ENCODE measurements around the gene LRRC70. TPM values are rescaled to one million over a fixed set of nuclear protein-coding genes. Genes with fewer than 3 reads are reported as not detected.

Gene LRRC70
- total and polyA plus RNA-seq, 10 donors, result 3.9 to 15.4 (median 10.1) TPM

GRCh38 chr5:62596691-62597090 is 18.1 kb downstream of the LRRC70 start:
- DNase-seq, result no peak
- Histone ChIP-seq H3K27ac (no peak overlapping the region), H3K27me3 (replicated peaks in 1 of 7) (no peaks in the 10 kb centered on the region), H3K4me1 (no peaks in the 10 kb centered on the region), H3K36me3 (peaks cover 0 to 37% (median 11%) of the 10 kb centered on the region in 6 donors), H3K9me3 (peaks cover 0 to 11% (median 0%) of the 10 kb centered on the region in 8 donors), H3K4me3 (no peak overlapping the region)
- intact Hi-C loops (cut with DNase I; ENCODE audit: low total_unique reads), result no loop called here
- no peak for TF ChIP-seq POLR2AphosphoS5 (IDR thresholded peaks at IDR 0.05)
- TF ChIP-seq POLR2A (IDR thresholded peaks at IDR 0.05), result no peak
- no peak for TF ChIP-seq CTCF (IDR thresholded peaks at IDR 0.05 in 8 of 11, conservative IDR thresholded peaks at IDR 0.05 in 3 of 11)
- 95 to 100% (median 98%) methylated on average over 1 of the region's 1 CpG for WGBS, 5 donors

- no peak overlapping the region for H3K4me3 ChIP-seq
- no peaks in the 10 kb centered on the region for H3K4me1 ChIP-seq
- no peak overlapping the region for H3K27ac ChIP-seq
- peaks cover 0 to 5% (median 0%) of the 10 kb centered on the region in 8 donors for H3K9me3 ChIP-seq
- 67 to 88% (median 82%) methylated on average over 2 of the region's 2 CpGs for WGBS, 5 donors
- no peak for DNase-seq
- intact Hi-C loops (cut with DNase I; ENCODE audit: low total_unique reads), result no loop called here
- TF ChIP-seq CTCF (IDR thresholded peaks at IDR 0.05 in 8 of 11, conservative IDR thresholded peaks at IDR 0.05 in 3 of 11) (no peak), POLR2AphosphoS5 (IDR thresholded peaks at IDR 0.05) (no peak), POLR2A (IDR thresholded peaks at IDR 0.05) (no peak)
- H3K27me3 ChIP-seq (replicated peaks in 1 of 7), result no peaks in the 10 kb centered on the region
- H3K36me3 ChIP-seq, result peaks cover 0 to 33% (median 6%) of the 10 kb centered on the region in 6 donors
Observed at GRCh38 chr5:62597314-62597713, 18.7 kb downstream of the LRRC70 start.

- TF ChIP-seq CTCF (IDR thresholded peaks at IDR 0.05 in 8 of 11, conservative IDR thresholded peaks at IDR 0.05 in 3 of 11), result no peak
- TF ChIP-seq POLR2AphosphoS5 (IDR thresholded peaks at IDR 0.05), result no peak
- TF ChIP-seq POLR2A (IDR thresholded peaks at IDR 0.05), result no peak
- Histone ChIP-seq H3K27ac (no peak overlapping the region), H3K4me3 (no peak overlapping the region), H3K4me1 (no peaks in the 10 kb centered on the region), H3K9me3 (no peaks in the 10 kb centered on the region), H3K27me3 (replicated peaks in 1 of 7) (no peaks in the 10 kb centered on the region), H3K36me3 (peaks cover 0 to 24% (median 4%) of the 10 kb centered on the region in 6 donors)
- DNase-seq, result no peak
- intact Hi-C loops (cut with DNase I; ENCODE audit: low total_unique reads), result no loop called here
- 77 to 85% (median 83%) methylated on average over 3 of the region's 3 CpGs for WGBS, 5 donors
Observed at GRCh38 chr5:62600560-62601252, 22.1 kb downstream of the LRRC70 start.

- 96 to 100% (median 98%) methylated on average over 5 of the region's 5 CpGs for whole genome bisulfite sequencing, 5 donors
- TF ChIP-seq POLR2AphosphoS5 (IDR thresholded peaks at IDR 0.05) (no peak), POLR2A (IDR thresholded peaks at IDR 0.05) (no peak), CTCF (IDR thresholded peaks at IDR 0.05 in 8 of 11, conservative IDR thresholded peaks at IDR 0.05 in 3 of 11) (no peak)
Observed at GRCh38 chr5:62603934-62604333, 25.3 kb downstream of the LRRC70 start.

More at GRCh38 chr5:62603934-62604333, 25.3 kb downstream of the LRRC70 start:
- Histone ChIP-seq H3K4me1 (no peaks in the 10 kb centered on the region), H3K27ac (no peak overlapping the region), H3K4me3 (no peak overlapping the region), H3K9me3 (no peaks in the 10 kb centered on the region), H3K27me3 (replicated peaks in 1 of 7) (no peaks in the 10 kb centered on the region), H3K36me3 (peaks cover 0 to 40% (median 4%) of the 10 kb centered on the region in 6 donors)
- intact Hi-C loops (cut with DNase I; ENCODE audit: low total_unique reads), result no loop called here
- DNase-seq, result no peak
